Activated B cell treated with CpG ODN at 0.5 μM for 24 hours (primary cell): ENCODE data around the gene FIGNL1. TPM values are rescaled to one million over a fixed set of nuclear protein-coding genes. Genes with fewer than 3 reads are reported as not detected.

Experiments used
- ATAC-seq: fragments of 200-7000 bp; cut with Tn5 transposase; one replicate; pipeline ENCODE4 v1.10.0; 2021; ENCODE audit warnings: low read depth, mild to moderate bottlenecking, moderate library complexity
- CTCF ChIA-PET: fragments of 350-600 bp; sonication (Branson Sonifier 250); formaldehyde crosslinking; loops from one replicate; lab custom pipeline; 2021; ENCODE audit warnings: antibody characterized with exemption; lab: Charles Lee
- POLR2A ChIA-PET: fragments of 350-600 bp; sonication (Branson Sonifier 250); formaldehyde crosslinking; loops from one replicate; lab custom pipeline; 2021; ENCODE audit warnings: antibody characterized with exemption; lab: Charles Lee
- DNase-seq: peaks from one replicate; pipeline ENCODE4 v3.0.0; 2022
- H3K27ac Mint-ChIP-seq: one replicate; pipeline ENCODE4 v1.8.0; 2020; ENCODE audit warnings: mixed read lengths
- H3K27me3 Mint-ChIP-seq: one replicate; pipeline ENCODE4 v1.8.0; 2021; ENCODE audit warnings: mixed read lengths
- H3K36me3 Mint-ChIP-seq: one replicate; pipeline ENCODE4 v1.8.0; 2021; ENCODE audit warnings: low read depth, mixed read lengths
- H3K4me1 Mint-ChIP-seq: one replicate; pipeline ENCODE4 v1.8.0; 2021; ENCODE audit warnings: mixed read lengths
- H3K4me3 Mint-ChIP-seq: one replicate; pipeline ENCODE4 v1.8.0; 2020; ENCODE audit warnings: mild to moderate bottlenecking, mixed read lengths
- H3K9me3 Mint-ChIP-seq: one replicate; pipeline ENCODE4 v1.8.0; 2020; ENCODE audit warnings: mixed read lengths
- CTCF ChIP-seq: fragments of 200-600 bp; IDR thresholded peaks from one replicate; pipeline ENCODE4 v1.8.0; 2022; ENCODE audit warnings: antibody characterized with exemption, mild to moderate bottlenecking
- intact Hi-C: fragments of 100-400 bp; cut with micrococcal nuclease; formaldehyde crosslinking; loops from one replicate; pipeline ENCODE4 v1.15.1; 2024
- total RNA-seq: library from RNA; stranded (reverse); gene quantifications from 2 replicates; pipeline ENCODE4 v1.2.3, GENCODE V29; 2022

FIGNL1 gene
- total RNA-seq, 1 donor from 2014 or later: 15.4 TPM

- H3K27me3 Mint-ChIP-seq: no peaks in the 10 kb centered on the region
- no peaks in the 10 kb centered on the region for H3K9me3 Mint-ChIP-seq
- no peak for ATAC-seq
- peak overlapping the region; percentile 94 for H3K27ac Mint-ChIP-seq
- H3K4me1 Mint-ChIP-seq: peaks cover 87% of the 10 kb centered on the region
- no peak for DNase-seq
- H3K4me3 Mint-ChIP-seq: no peak overlapping the region
- no peak for TF ChIP-seq CTCF
- intact Hi-C loops: no loop called here
- ChIA-PET CTCF (no interaction called here), POLR2A (interaction anchor here (0.6 to 2.3 kb wide), 3 partner anchors 9 to 139 kb away, joined by 3 to 5 read pairs (median 4); no protein-coding TSS in a partner anchor)
- peaks cover 58% of the 10 kb centered on the region for H3K36me3 Mint-ChIP-seq
Measured at GRCh38 chr7:50404392-50404791, 45.8 kb downstream of the FIGNL1 start.

GRCh38 chr7:50400114-50400513, 50.0 kb downstream of the FIGNL1 start:
- ChIA-PET CTCF (no interaction called here), POLR2A (no interaction called here)
- H3K4me1 Mint-ChIP-seq: peaks cover 79% of the 10 kb centered on the region
- ATAC-seq (no peak), DNase-seq (no peak)
- no peak for TF ChIP-seq CTCF
- no peak overlapping the region for H3K4me3 Mint-ChIP-seq
- intact Hi-C loops: no loop called here
- no peaks in the 10 kb centered on the region for H3K9me3 Mint-ChIP-seq
- H3K27me3 Mint-ChIP-seq: no peaks in the 10 kb centered on the region
- no peak overlapping the region for H3K27ac Mint-ChIP-seq
- H3K36me3 Mint-ChIP-seq: peaks cover 81% of the 10 kb centered on the region

- CTCF ChIA-PET: no interaction called here
Measured at GRCh38 chr7:50399635-50400034, 50.5 kb downstream of the FIGNL1 start.

GRCh38 chr7:50399206-50399605, 50.9 kb downstream of the FIGNL1 start:
- H3K9me3 Mint-ChIP-seq: no peaks in the 10 kb centered on the region
- H3K36me3 Mint-ChIP-seq: peaks cover 83% of the 10 kb centered on the region
- ATAC-seq (no peak), DNase-seq (no peak)
- POLR2A ChIA-PET: interaction anchor here (3.0 to 3.5 kb wide), 2 partner anchors 8 to 12 kb away, joined by 17 to 18 read pairs; no protein-coding TSS in a partner anchor
- no peaks in the 10 kb centered on the region for H3K27me3 Mint-ChIP-seq
- no peak for TF ChIP-seq CTCF
- H3K27ac Mint-ChIP-seq: peak overlapping the region; percentile 93
- H3K4me1 Mint-ChIP-seq: peaks cover 79% of the 10 kb centered on the region
- intact Hi-C loops: loop anchor here (1.0 kb wide), 1 partner anchor 9 kb away; no protein-coding TSS in a partner anchor
- no peak overlapping the region for H3K4me3 Mint-ChIP-seq
- CTCF ChIA-PET: interaction anchor here (1.6 to 2.4 kb wide), 2 partner anchors 31 to 194 kb away, joined by 4 to 7 read pairs; no protein-coding TSS in a partner anchor

More at GRCh38 chr7:50399635-50400034, 50.5 kb downstream of the FIGNL1 start:
- H3K27ac Mint-ChIP-seq: peak overlapping the region; percentile 74
- H3K27me3 Mint-ChIP-seq: no peaks in the 10 kb centered on the region
- H3K9me3 Mint-ChIP-seq: no peaks in the 10 kb centered on the region
- H3K4me3 Mint-ChIP-seq: no peak overlapping the region
- intact Hi-C loops: loop anchor here (1.0 kb wide), 1 partner anchor 9 kb away; no protein-coding TSS in a partner anchor
- peaks cover 79% of the 10 kb centered on the region for H3K4me1 Mint-ChIP-seq
- TF ChIP-seq CTCF: no peak
- peaks cover 83% of the 10 kb centered on the region for H3K36me3 Mint-ChIP-seq
- ATAC-seq (no peak), DNase-seq (no peak)
- POLR2A ChIA-PET: interaction anchor here (3.5 kb wide), 1 partner anchor 12 kb away, joined by 18 read pairs; no protein-coding TSS in a partner anchor

GRCh38 chr7:50397971-50398324, 52.2 kb downstream of the FIGNL1 start:
- CTCF ChIA-PET: interaction anchor here (1.6 to 2.4 kb wide), 3 partner anchors 20 to 193 kb away, joined by 4 to 11 read pairs (median 7); no protein-coding TSS in a partner anchor
- H3K27ac Mint-ChIP-seq: peak overlapping the region; percentile 93
- DNase-seq (no peak), ATAC-seq (peak; percentile 11)
- peak overlapping the region; percentile 29 for H3K4me3 Mint-ChIP-seq
- H3K36me3 Mint-ChIP-seq: peaks cover 83% of the 10 kb centered on the region
- intact Hi-C loops: loop anchor here (1.0 to 2.0 kb wide), 2 partner anchors 12 to 17 kb away; no protein-coding TSS in a partner anchor
- TF ChIP-seq CTCF: no peak
- H3K4me1 Mint-ChIP-seq: peaks cover 79% of the 10 kb centered on the region
- no peaks in the 10 kb centered on the region for H3K27me3 Mint-ChIP-seq
- POLR2A ChIA-PET: interaction anchor here (1.0 to 3.5 kb wide), 6 partner anchors 9 to 60 kb away, joined by 3 to 18 read pairs (median 6); no protein-coding TSS in a partner anchor
- no peaks in the 10 kb centered on the region for H3K9me3 Mint-ChIP-seq
